NT2/D1 (cell line): ENCODE measurements around the gene IFT20.
A peak's percentile ranks its signal among the peaks of the same experiment; 100 is the strongest.

ENCODE experiments used
- DNase-seq: peaks from one replicate; pipeline ENCODE4 v3.0.0-alpha.2; 2011; ENCODE audit warnings: low read depth, low spot score
- H3K27me3 ChIP-seq: 2 replicates; pipeline ENCODE4 v1.6.0; 2011; ENCODE audit warnings: mild to moderate bottlenecking; ENCODE audit not compliant: insufficient read length, insufficient read depth
- H3K36me3 ChIP-seq: 2 replicates; pipeline ENCODE4 v1.6.1; 2011; ENCODE audit warnings: mild to moderate bottlenecking, low read length, mixed read lengths; ENCODE audit not compliant: insufficient read depth, insufficient read length
- H3K4me1 ChIP-seq: 2 replicates; pipeline ENCODE4 v1.5.1; 2011; ENCODE audit not compliant: insufficient read depth, insufficient read length
- H3K4me3 ChIP-seq: 2 replicates; pipeline ENCODE4 v1.5.1; 2011; ENCODE audit warnings: low read depth; ENCODE audit not compliant: insufficient read length
- H3K9ac ChIP-seq: 2 replicates; pipeline ENCODE4 v1.6.0; 2011; ENCODE audit warnings: low read depth; ENCODE audit not compliant: insufficient read length
- H3K9me3 ChIP-seq: 2 replicates; pipeline ENCODE4 v1.5.1; 2011; ENCODE audit warnings: mild to moderate bottlenecking, low read length; ENCODE audit not compliant: insufficient read depth
- SUZ12 ChIP-seq: IDR thresholded peaks from 2 replicates; pipeline ENCODE4 v1.6.1; 2011; ENCODE audit not compliant: insufficient read length, insufficient read depth; ENCODE audit errors: extremely low read depth
- YY1 ChIP-seq: IDR thresholded peaks from 2 replicates; pipeline ENCODE4 v1.6.1; 2011; ENCODE audit not compliant: insufficient read length, insufficient read depth
- ZNF274 ChIP-seq: IDR thresholded peaks from 2 replicates; pipeline ENCODE4 v1.6.1; 2011; ENCODE audit warnings: mild to moderate bottlenecking, low read depth, low read length

IFT20 gene

GRCh38 chr17:28324267-28324745, 11.0 kb downstream of the IFT20 start:
- peaks cover 61% of the 10 kb centered on the region for H3K36me3 ChIP-seq
- no peak overlapping the region for H3K9ac ChIP-seq
- H3K27me3 ChIP-seq, result no peaks in the 10 kb centered on the region
- peaks cover 2% of the 10 kb centered on the region for H3K4me1 ChIP-seq
- H3K4me3 ChIP-seq, result no peak overlapping the region
- no peak for TF ChIP-seq YY1
- TF ChIP-seq ZNF274, result no peak
- TF ChIP-seq SUZ12, result no peak
- no peaks in the 10 kb centered on the region for H3K9me3 ChIP-seq
- DNase-seq, result no peak

DNA sequence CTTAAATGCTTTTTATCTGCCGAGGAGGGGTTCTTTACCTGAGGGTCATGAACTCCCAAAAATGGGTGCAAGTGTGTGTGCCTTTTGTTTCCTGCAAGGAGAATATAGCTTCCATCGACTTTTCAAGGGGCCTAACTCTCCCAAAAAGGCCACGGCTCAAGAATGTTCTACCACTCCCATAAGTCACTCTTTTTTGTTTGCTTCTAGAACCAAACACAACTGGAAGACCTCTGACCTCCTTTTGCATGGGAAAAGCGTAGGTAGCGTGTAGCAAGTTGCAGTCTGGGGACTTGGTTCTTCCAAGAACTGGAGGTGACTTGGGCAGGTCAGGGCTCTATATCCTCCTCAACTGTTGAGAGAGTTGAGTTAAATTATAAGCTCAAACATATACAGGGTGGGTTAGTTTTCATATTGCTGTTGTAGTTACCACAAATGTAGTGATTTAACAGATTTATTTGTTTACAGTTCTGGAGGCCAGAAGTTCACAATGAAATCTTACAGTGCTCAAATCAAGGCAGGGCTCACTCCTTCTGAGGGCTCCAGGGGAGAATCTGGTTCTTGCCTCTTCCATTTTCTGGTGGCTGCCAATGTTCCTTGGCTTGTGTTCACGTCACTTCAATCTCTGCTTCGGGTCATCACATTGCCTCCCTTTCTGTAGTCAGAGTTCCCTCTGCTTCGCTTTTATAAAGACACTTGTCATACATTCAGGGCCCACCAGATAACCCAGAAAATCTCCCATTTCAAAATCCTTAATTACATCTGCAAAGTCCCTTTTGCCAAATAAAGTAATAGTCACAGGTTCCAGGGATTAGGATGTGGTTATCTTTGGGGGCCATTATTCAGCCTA, 14.8 kb downstream of the IFT20 start:
- H3K36me3 ChIP-seq, result peaks cover 22% of the 10 kb centered on the region
- H3K9ac ChIP-seq, result peak overlapping the region; percentile 94
- H3K27me3 ChIP-seq, result no peaks in the 10 kb centered on the region
- DNase-seq, result no peak
- H3K9me3 ChIP-seq, result no peaks in the 10 kb centered on the region
- TF ChIP-seq SUZ12 (no peak), YY1 (no peak), ZNF274 (no peak)
- peaks cover 2% of the 10 kb centered on the region for H3K4me1 ChIP-seq
- peak overlapping the region; percentile 93 for H3K4me3 ChIP-seq

GRCh38 chr17:28319598-28319935, 15.7 kb downstream of the IFT20 start:
- no peaks in the 10 kb centered on the region for H3K9me3 ChIP-seq
- peaks cover 2% of the 10 kb centered on the region for H3K4me1 ChIP-seq
- peaks cover 19% of the 10 kb centered on the region for H3K36me3 ChIP-seq
- H3K9ac ChIP-seq, result peak overlapping the region; percentile 94
- no peaks in the 10 kb centered on the region for H3K27me3 ChIP-seq
- no peak for DNase-seq
- TF ChIP-seq ZNF274, result no peak
- TF ChIP-seq SUZ12, result no peak
- TF ChIP-seq YY1, result no peak
- H3K4me3 ChIP-seq, result peak overlapping the region; percentile 93

- peak within 1 kb of the TSS; percentile 98 for H3K9ac ChIP-seq
- H3K4me3 ChIP-seq, result peak within 1 kb of the TSS; percentile 93
- peaks cover 16% of the 10 kb centered on the region for H3K36me3 ChIP-seq
- DNase-seq, result peak; percentile 83
- TF ChIP-seq YY1 (no peak), SUZ12 (no peak), ZNF274 (no peak)
- no peaks in the 10 kb centered on the region for H3K27me3 ChIP-seq
- H3K4me1 ChIP-seq, result peaks cover 2% of the 10 kb centered on the region
- H3K9me3 ChIP-seq, result no peaks in the 10 kb centered on the region
Observed at GRCh38 chr17:28318759-28319597, 16.3 kb downstream of the IFT20 start, which contains the start of gene TMEM97. Gene TMEM97 (plus strand): TSS chr17:28319200. CDS start chr17:28319240, 40 bp downstream.

GRCh38 chr17:28317966-28318758, 17.1 kb downstream of the IFT20 start:
- no peaks in the 10 kb centered on the region for H3K9me3 ChIP-seq
- H3K4me1 ChIP-seq, result peaks cover 2% of the 10 kb centered on the region
- H3K36me3 ChIP-seq, result peaks cover 14% of the 10 kb centered on the region
- TF ChIP-seq SUZ12 (no peak), YY1 (no peak)
- peak overlapping the region; percentile 93 for H3K4me3 ChIP-seq
- DNase-seq, result no peak
- H3K9ac ChIP-seq, result peak overlapping the region; percentile 98
- no peaks in the 10 kb centered on the region for H3K27me3 ChIP-seq

DNA sequence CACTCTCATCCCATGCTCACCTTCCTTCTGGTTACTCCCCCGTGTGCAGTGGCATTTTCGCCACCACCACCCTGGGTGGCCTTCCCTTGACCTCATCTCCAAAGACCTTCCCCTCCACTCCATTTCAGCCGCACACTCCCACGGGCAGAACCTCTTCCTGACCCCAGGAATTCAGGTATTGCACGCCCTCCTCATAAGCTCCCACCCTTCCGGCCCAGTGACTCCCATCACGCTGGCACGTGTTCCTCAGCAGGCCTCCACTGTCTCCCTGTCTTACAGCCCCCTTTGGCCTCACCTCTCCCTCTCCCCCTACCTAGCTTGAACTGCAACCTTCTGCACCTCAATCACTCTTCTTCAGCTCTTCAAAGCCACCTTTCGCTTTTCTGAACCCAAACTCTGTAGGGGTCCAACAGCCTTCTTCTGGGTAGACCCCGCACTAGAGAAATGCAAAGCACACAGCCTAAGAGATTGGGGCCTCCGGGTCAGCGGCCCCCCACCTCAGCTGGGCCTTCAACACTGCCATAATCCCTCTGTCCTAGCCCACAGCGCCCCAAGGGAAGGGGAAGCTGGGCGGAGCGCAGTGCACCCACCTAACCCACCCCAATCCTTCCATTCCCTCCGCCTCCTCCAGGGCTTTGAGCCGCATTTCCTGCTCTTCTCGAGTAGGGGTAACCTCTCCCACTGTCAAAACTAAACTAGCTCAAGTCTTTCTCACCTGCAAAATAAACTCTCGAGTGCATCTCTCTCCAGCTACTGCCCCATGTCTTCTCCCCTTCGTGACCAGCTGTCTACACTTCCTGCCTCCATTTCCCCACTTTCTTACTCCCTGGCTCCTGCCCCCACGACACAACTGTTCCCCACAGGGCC, 17.9 kb downstream of the IFT20 start:
- Histone ChIP-seq H3K4me3 (peak overlapping the region; percentile 93), H3K9ac (peak overlapping the region; percentile 98), H3K36me3 (peaks cover 10% of the 10 kb centered on the region), H3K9me3 (no peaks in the 10 kb centered on the region), H3K4me1 (peaks cover 2% of the 10 kb centered on the region), H3K27me3 (no peaks in the 10 kb centered on the region)
- no peak for TF ChIP-seq ZNF274
- no peak for TF ChIP-seq SUZ12
- TF ChIP-seq YY1, result no peak
- no peak for DNase-seq
